KMS-11 (cell line): ENCODE data around the gene TNFAIP8L2.

Experiments used
- H2AFZ ChIP-seq: fragments of 200-600 bp; sonication (generic); 2 replicates; pipeline ENCODE4 v1.6.1; 2016; ENCODE audit warnings: antibody characterized with exemption, mixed run types, low read depth
- H3K27ac ChIP-seq: fragments of 200-600 bp; sonication (generic); 2 replicates; pipeline ENCODE4 v1.6.1; 2016; ENCODE audit warnings: mild to moderate bottlenecking, mixed run types
- H3K27me3 ChIP-seq: fragments of 200-600 bp; sonication (generic); 2 replicates; pipeline ENCODE4 v1.6.1; 2017; ENCODE audit warnings: mild to moderate bottlenecking, low read depth, mixed run types, moderate library complexity; ENCODE audit not compliant: insufficient read depth
- H3K36me3 ChIP-seq: fragments of 200-600 bp; sonication (generic); 2 replicates; pipeline ENCODE4 v1.6.1; 2017; ENCODE audit warnings: mild to moderate bottlenecking, mixed run types; ENCODE audit not compliant: insufficient read depth
- H3K4me1 ChIP-seq: fragments of 200-600 bp; sonication (generic); 2 replicates; pipeline ENCODE4 v1.6.1; 2016; ENCODE audit warnings: mild to moderate bottlenecking, low read depth, mixed run types; ENCODE audit not compliant: poor library complexity, severe bottlenecking
- H3K4me2 ChIP-seq: fragments of 200-600 bp; sonication (generic); 2 replicates; pipeline ENCODE4 v1.7.0; 2016; ENCODE audit warnings: mild to moderate bottlenecking, mixed run types
- H3K4me3 ChIP-seq: fragments of 200-600 bp; sonication (generic); IDR thresholded peaks from 2 replicates; pipeline ENCODE4 v1.6.1; 2017; ENCODE audit warnings: low read depth, low read length, mixed read lengths; ENCODE audit not compliant: insufficient read depth
- H3K79me2 ChIP-seq: fragments of 200-600 bp; sonication (generic); 2 replicates; pipeline ENCODE4 v1.6.1; 2016; ENCODE audit warnings: low read depth, mixed run types; ENCODE audit not compliant: insufficient read depth
- H3K9ac ChIP-seq: fragments of 200-600 bp; sonication (generic); 2 replicates; pipeline ENCODE4 v1.6.1; 2016; ENCODE audit warnings: mild to moderate bottlenecking, mixed run types
- H4K20me1 ChIP-seq: fragments of 200-600 bp; sonication (generic); 2 replicates; pipeline ENCODE4 v1.6.1; 2016; ENCODE audit warnings: mild to moderate bottlenecking, mixed run types; ENCODE audit not compliant: insufficient read depth
- CTCF ChIP-seq: fragments of 200-600 bp; sonication (generic); conservative IDR thresholded peaks from 2 replicates; pipeline ENCODE4 v1.6.1; 2017; ENCODE audit warnings: low read depth, mild to moderate bottlenecking, antibody characterized with exemption, low read length, moderate library complexity, mixed read lengths

Gene TNFAIP8L2

DNA sequence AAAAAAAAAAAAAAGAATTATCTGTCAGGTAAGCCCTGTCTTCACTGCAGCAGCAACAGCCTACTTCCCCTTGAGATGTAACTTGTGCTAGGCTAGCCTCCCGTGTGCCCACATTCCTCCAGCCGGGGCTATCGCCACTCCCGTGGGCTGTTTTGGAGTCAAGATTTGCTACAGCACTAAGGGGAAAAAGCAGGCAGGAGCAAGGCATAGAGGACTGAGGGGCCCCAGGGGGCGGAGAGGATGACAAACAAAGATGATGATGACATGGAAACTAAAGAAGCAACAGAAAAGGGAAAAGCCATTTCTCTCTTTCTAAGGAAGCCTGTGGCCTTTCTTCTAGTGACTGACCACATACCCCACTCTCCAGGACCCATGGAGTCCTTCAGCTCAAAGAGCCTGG, 1.9 kb downstream of the TNFAIP8L2 start:
- H3K27me3 ChIP-seq: no peaks in the 10 kb centered on the region
- no peak for TF ChIP-seq CTCF
- no peaks in the 10 kb centered on the region for H4K20me1 ChIP-seq
- H3K27ac ChIP-seq: no peak overlapping the region
- H3K79me2 ChIP-seq: no peaks in the 10 kb centered on the region
- H3K4me1 ChIP-seq: peaks cover 22% of the 10 kb centered on the region
- H2AFZ ChIP-seq: no peak overlapping the region
- H3K36me3 ChIP-seq: no peaks in the 10 kb centered on the region
- no peak overlapping the region for H3K4me2 ChIP-seq
- H3K9ac ChIP-seq: no peak overlapping the region
- H3K4me3 ChIP-seq: no peak overlapping the region

- H3K27ac ChIP-seq: no peak overlapping the region
- H3K9ac ChIP-seq: no peak overlapping the region
- no peaks in the 10 kb centered on the region for H3K36me3 ChIP-seq
- H3K4me1 ChIP-seq: peaks cover 22% of the 10 kb centered on the region
- no peak for TF ChIP-seq CTCF
- H3K4me3 ChIP-seq: no peak overlapping the region
- H3K4me2 ChIP-seq: no peak overlapping the region
- no peak overlapping the region for H2AFZ ChIP-seq
- H3K79me2 ChIP-seq: no peaks in the 10 kb centered on the region
- no peaks in the 10 kb centered on the region for H4K20me1 ChIP-seq
- H3K27me3 ChIP-seq: no peaks in the 10 kb centered on the region
Measured at GRCh38 chr1:151158751-151159251, 2.4 kb downstream of the TNFAIP8L2 start.

DNA sequence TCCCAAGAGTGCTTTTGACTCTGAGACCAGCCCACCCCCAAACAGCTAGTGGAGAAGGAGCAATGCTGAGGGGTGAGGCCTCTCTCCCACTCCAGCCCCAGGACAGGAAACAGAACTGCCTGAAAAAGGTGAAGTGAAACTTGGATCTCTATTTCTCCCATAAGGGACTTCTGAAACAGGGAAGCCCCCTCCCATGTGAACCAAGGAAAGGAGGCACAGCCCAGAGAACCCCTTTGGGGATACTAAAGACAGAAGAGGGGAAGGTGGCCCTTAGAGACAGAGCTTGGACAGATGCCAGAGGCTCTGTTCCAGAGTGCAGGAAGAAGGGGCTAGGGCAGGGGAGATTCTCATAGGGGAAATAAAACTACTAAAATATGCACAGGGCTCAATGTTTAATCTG, 2.9 kb downstream of the TNFAIP8L2 start:
- no peak overlapping the region for H3K27ac ChIP-seq
- no peaks in the 10 kb centered on the region for H4K20me1 ChIP-seq
- peaks cover 22% of the 10 kb centered on the region for H3K4me1 ChIP-seq
- TF ChIP-seq CTCF: no peak
- H3K36me3 ChIP-seq: no peaks in the 10 kb centered on the region
- no peaks in the 10 kb centered on the region for H3K79me2 ChIP-seq
- no peak overlapping the region for H3K4me2 ChIP-seq
- no peak overlapping the region for H2AFZ ChIP-seq
- no peaks in the 10 kb centered on the region for H3K27me3 ChIP-seq
- H3K4me3 ChIP-seq: no peak overlapping the region
- H3K9ac ChIP-seq: no peak overlapping the region

DNA sequence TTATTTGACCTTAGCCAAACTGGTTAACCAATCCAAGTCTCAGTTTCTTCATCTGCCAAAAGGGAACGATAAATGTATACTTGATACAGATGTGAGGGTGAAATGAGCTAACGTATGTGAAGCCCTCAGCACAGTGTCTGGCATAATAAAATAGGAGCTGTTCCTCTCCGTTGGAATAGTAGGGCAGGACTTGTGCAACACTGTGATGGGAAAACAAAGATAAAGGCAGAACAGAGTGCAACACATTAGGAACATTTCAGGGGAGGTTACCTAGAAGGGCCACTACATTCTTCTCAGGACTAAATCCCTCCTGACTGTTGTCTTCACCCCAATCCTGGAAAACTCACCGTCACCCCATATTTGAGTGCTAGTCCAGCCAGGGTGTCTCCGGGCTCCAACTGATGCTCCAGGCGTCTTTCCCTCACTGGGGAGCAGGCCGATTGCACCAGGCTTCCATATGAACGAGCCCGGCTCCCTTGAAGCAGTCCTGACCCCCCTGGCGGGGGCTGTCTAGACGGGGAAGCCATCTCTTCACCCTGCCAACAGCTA, 8.4 kb downstream of the TNFAIP8L2 start:
- H3K27ac ChIP-seq: no peak overlapping the region
- H4K20me1 ChIP-seq: no peaks in the 10 kb centered on the region
- peaks cover 7% of the 10 kb centered on the region; the same call in 1 of the 2 replicates for H3K36me3 ChIP-seq
- peak overlapping the region; percentile 97 for H3K4me3 ChIP-seq
- H3K4me2 ChIP-seq: peak overlapping the region; percentile 91
- H3K9ac ChIP-seq: no peak overlapping the region
- TF ChIP-seq CTCF: no peak
- H2AFZ ChIP-seq: peak overlapping the region; percentile 90; the same call in 1 of the 2 replicates
- H3K4me1 ChIP-seq: peaks cover 24% of the 10 kb centered on the region
- peaks cover 17% of the 10 kb centered on the region for H3K79me2 ChIP-seq
- H3K27me3 ChIP-seq: no peaks in the 10 kb centered on the region
